Esophagus squamous epithelium (tissue), 5 donors: ENCODE results near the gene BTBD8. TPM values are rescaled to one million over a fixed set of nuclear protein-coding genes. Genes with fewer than 3 reads are reported as not detected.
"Not testable (repeated sequence)": the region's sequence is repeated elsewhere in the genome, so short reads cannot be mapped to it uniquely, and the experiment has no call there.

Experiments
- DNase-seq: peaks from one replicate; lab custom pipeline; 2025; lab: John Stamatoyannopoulos, UW
- H3K27ac ChIP-seq, 4 donors: fragments of 200-600 bp; sonication (generic); one replicate each; pipeline ENCODE4 v1.5.1; 2016 to 2019; ENCODE audit warnings: mild to moderate bottlenecking in 1 of 4
- H3K27me3 ChIP-seq, 4 donors: fragments of 200-600 bp; sonication (generic); 1 replicate in 3 of 4; 2 replicates in 1 of 4; pipeline versions ENCODE4 v1.5.1 to v1.6.0; 2017 to 2021; ENCODE audit warnings: antibody characterized with exemption in 1 of 4
- H3K36me3 ChIP-seq, 3 donors: fragments of 200-600 bp; sonication (generic); one replicate each; pipeline ENCODE4 v1.5.1; 2016 to 2019
- H3K4me1 ChIP-seq, 3 donors: fragments of 200-600 bp; sonication (generic); one replicate each; pipeline ENCODE4 v1.5.1; 2017 to 2019
- H3K4me3 ChIP-seq, 4 donors: fragments of 200-600 bp; sonication (generic); 1 replicate in 3 of 4; 2 replicates in 1 of 4; pipeline ENCODE4 v1.5.1; 2016 to 2019; ENCODE audit warnings: mild to moderate bottlenecking in 2 of 4, moderate library complexity in 1 of 4
- H3K9me3 ChIP-seq, 3 donors: fragments of 200-600 bp; sonication (generic); one replicate each; pipeline ENCODE4 v1.5.1; 2016 to 2019
- CTCF ChIP-seq, 6 experiments: fragments of 450-650 bp in 4 of 6; fragments of 200-600 bp in 2 of 6; sonication (generic) in 2 of 6; IDR thresholded peaks; one replicate each; pipeline ENCODE4 v1.5.1; 2016 to 2019; ENCODE audit warnings: antibody characterized with exemption in 6 of 6, mild to moderate bottlenecking in 4 of 6, moderate library complexity in 4 of 6
- POLR2A ChIP-seq, 4 donors: fragments of 450-650 bp; IDR thresholded peaks; one replicate each; pipeline ENCODE4 v1.6.1; 2017; ENCODE audit warnings: antibody characterized with exemption in 4 of 4, mild to moderate bottlenecking in 4 of 4, moderate library complexity in 3 of 4
- WGBS, 2 donors: methylation state at CpG; one replicate each; pipeline ENCODE4 v1.1.5; 2018; 5-methylcytosine and 5-hydroxymethylcytosine counted together
- intact Hi-C: fragments of 100-400 bp; cut with DNase I; formaldehyde crosslinking; loops from one replicate; pipeline ENCODE4 v1.15.0; 2022
- total RNA-seq, 4 donors: library from RNA; depleted of rRNA; stranded (reverse); fragments of >200 nt; gene quantifications; one replicate each; pipeline ENCODE4 v1.1.0, GENCODE V29; 2016
- donor health status: DM: yes; HTN: yes; CAD: no.

The BTBD8 gene
- total RNA-seq, 4 donors from 2014 or later, result 0.83 to 4.0 (median 2.7) TPM

GRCh38 chr1:92065042-92065441, 15.1 kb upstream of the BTBD8 start:
- 83 to 84% methylated on average over 3 of the region's 3 CpGs for WGBS, 2 donors
- Histone ChIP-seq H3K36me3 (no peaks in the 10 kb centered on the region), H3K9me3 (no peaks in the 10 kb centered on the region), H3K27me3 (no peaks in the 10 kb centered on the region), H3K27ac (no peak overlapping the region), H3K4me1 (no peaks in the 10 kb centered on the region), H3K4me3 (no peak overlapping the region)
- intact Hi-C loops, result no loop called here
- no peak for TF ChIP-seq POLR2A (IDR thresholded peaks at IDR 0.05)
- no peak for TF ChIP-seq CTCF (IDR thresholded peaks at IDR 0.05)
- no peak for DNase-seq

GRCh38 chr1:92066321-92066720, 13.8 kb upstream of the BTBD8 start:
- no peaks in the 10 kb centered on the region for H3K9me3 ChIP-seq
- 52 to 75% methylated on average over 8 of the region's 8 CpGs for WGBS, 2 donors
- H3K36me3 ChIP-seq, result no peaks in the 10 kb centered on the region
- no peak overlapping the region for H3K4me3 ChIP-seq
- no peaks in the 10 kb centered on the region for H3K27me3 ChIP-seq
- DNase-seq, result no peak
- no peak overlapping the region for H3K27ac ChIP-seq
- TF ChIP-seq POLR2A (IDR thresholded peaks at IDR 0.05), result no peak
- no peak for TF ChIP-seq CTCF (IDR thresholded peaks at IDR 0.05)
- H3K4me1 ChIP-seq, result no peaks in the 10 kb centered on the region
- intact Hi-C loops, result no loop called here

- H3K27ac ChIP-seq, result no peak overlapping the region
- no peaks in the 10 kb centered on the region for H3K4me1 ChIP-seq
- WGBS, 2 donors, result 71 to 73% methylated on average over 2 of the region's 2 CpGs
- no peaks in the 10 kb centered on the region for H3K27me3 ChIP-seq
- no peak overlapping the region for H3K4me3 ChIP-seq
- intact Hi-C loops, result no loop called here
- TF ChIP-seq POLR2A (IDR thresholded peaks at IDR 0.05), result no peak
- no peak for TF ChIP-seq CTCF (IDR thresholded peaks at IDR 0.05)
- H3K9me3 ChIP-seq, result no peaks in the 10 kb centered on the region
- no peak for DNase-seq
- no peaks in the 10 kb centered on the region for H3K36me3 ChIP-seq
Observed at GRCh38 chr1:92070892-92071291, 9.3 kb upstream of the BTBD8 start.

GRCh38 chr1:92074446-92074845, 5.7 kb upstream of the BTBD8 start:
- intact Hi-C loops, DNase-seq, H3K4me3 ChIP-seq, H3K27ac ChIP-seq, H3K36me3 ChIP-seq, H3K4me1 ChIP-seq, H3K9me3 ChIP-seq, H3K27me3 ChIP-seq: not testable (repeated sequence)

GRCh38 chr1:92075311-92075710, 4.8 kb upstream of the BTBD8 start, which contains the start of gene SETSIP:
SETSIP (minus strand) TSS chr1:92075411; CDS start chr1:92075411, 0 bp downstream.
- TF ChIP-seq CTCF (IDR thresholded peaks at IDR 0.05) (no peak), POLR2A (IDR thresholded peaks at IDR 0.05) (no peak)
- no peak for DNase-seq
- H3K4me1 ChIP-seq, result peaks cover 0 to 6% (median 3%) of the 10 kb centered on the region in 3 donors
- H3K36me3 ChIP-seq, result no peaks in the 10 kb centered on the region
- H3K4me3 ChIP-seq, result no peak within 1 kb of the TSS
- H3K27me3 ChIP-seq, result no peaks in the 10 kb centered on the region
- intact Hi-C loops, result no loop called here
- WGBS, 2 donors, result 66 to 75% methylated on average over 3 of the region's 3 CpGs
- no peak within 1 kb of the TSS for H3K27ac ChIP-seq
- H3K9me3 ChIP-seq, result no peaks in the 10 kb centered on the region

GRCh38 chr1:92076363-92076762, 3.8 kb upstream of the BTBD8 start:
- H3K4me1 ChIP-seq, result peaks cover 3 to 11% (median 3%) of the 10 kb centered on the region in 3 donors
- H3K4me3 ChIP-seq, result no peak overlapping the region
- H3K36me3 ChIP-seq, result no peaks in the 10 kb centered on the region
- 88 to 91% methylated on average over 5 of the region's 5 CpGs for WGBS, 2 donors
- intact Hi-C loops, result no loop called here
- no peaks in the 10 kb centered on the region for H3K9me3 ChIP-seq
- no peaks in the 10 kb centered on the region for H3K27me3 ChIP-seq
- H3K27ac ChIP-seq, result no peak overlapping the region
- no peak for DNase-seq
- no peak for TF ChIP-seq CTCF (IDR thresholded peaks at IDR 0.05)
- no peak for TF ChIP-seq POLR2A (IDR thresholded peaks at IDR 0.05)

- H3K27ac ChIP-seq, H3K27me3 ChIP-seq, DNase-seq, intact Hi-C loops, H3K9me3 ChIP-seq, H3K36me3 ChIP-seq, H3K4me3 ChIP-seq: not testable (repeated sequence)
- 93 to 94% methylated on average over 5 to 8 of the region's 8 CpGs for WGBS, 2 donors
- peaks cover 3 to 15% (median 3%) of the 10 kb centered on the region in 3 donors for H3K4me1 ChIP-seq
Observed at GRCh38 chr1:92078077-92078476, 2.1 kb upstream of the BTBD8 start.
